Breast epithelium (tissue), 3 donors: ENCODE results near the gene LENG9.

ENCODE experiments used
- CTCF ChIP-seq, 3 donors: fragments of 450-650 bp; IDR thresholded peaks; one replicate each; pipeline ENCODE4 v1.5.1; 2016 to 2017; ENCODE audit warnings: antibody characterized with exemption in 3 of 3, mild to moderate bottlenecking in 3 of 3, moderate library complexity in 3 of 3
- POLR2A ChIP-seq: fragments of 450-650 bp; IDR thresholded peaks from one replicate; pipeline ENCODE4 v1.6.1; 2016; ENCODE audit warnings: antibody characterized with exemption, mild to moderate bottlenecking, moderate library complexity
- POLR2AphosphoS5 ChIP-seq, 3 donors: sonication (generic); formaldehyde crosslinking; IDR thresholded peaks; one replicate each; pipeline ENCODE4 v1.6.1; 2017; ENCODE audit warnings: antibody characterized with exemption in 3 of 3

- TF ChIP-seq POLR2A (no peak), CTCF (IDR thresholded peaks at IDR 0.05) (no peak), POLR2AphosphoS5 (IDR thresholded peaks at IDR 0.05) (no peak)
Measured at GRCh38 chr19:54440641-54441040, 22.9 kb downstream of the LENG9 start.
